ENCODE measurements around the gene PELI3. TPM values are rescaled to one million over a fixed set of nuclear protein-coding genes. Genes with fewer than 3 reads are reported as not detected.

The PELI3 gene
- total RNA-seq, 1 donor from 2014 or later = 11.6 TPM

GRCh38 chr11:66510271-66510989 is 43.7 kb downstream of the PELI3 start, which contains the start of gene BBS1:
TSS of gene BBS1 (plus strand) at chr11:66510635. CDS start at chr11:66510660, 25 bp downstream.
- Histone ChIP-seq H3K36me3 (ENCODE audit: control insufficient read depth, insufficient read depth, low read length) (peaks cover 7% of the 10 kb centered on the region), H3K27me3 (ENCODE audit: control insufficient read depth, insufficient read depth, low read length) (no peaks in the 10 kb centered on the region), H3K4me3 (ENCODE audit: low read depth, low read length) (peak within 1 kb of the TSS; percentile 70)
- FAIRE-seq = no peak
- DNase-seq (ENCODE audit: low read depth) = peak; percentile 50
- no peak for TF ChIP-seq CTCF (IDR thresholded peaks at IDR 0.05; ENCODE audit: insufficient read depth, low read length, severe bottlenecking)

GRCh38 chr11:66510990-66511339 is 44.3 kb downstream of the PELI3 start:
- FAIRE-seq (no peak), DNase-seq (ENCODE audit: low read depth) (no peak)
- peaks cover 9% of the 10 kb centered on the region for H3K36me3 ChIP-seq (ENCODE audit: control insufficient read depth, insufficient read depth, low read length)
- H3K27me3 ChIP-seq (ENCODE audit: control insufficient read depth, insufficient read depth, low read length) = no peaks in the 10 kb centered on the region
- peak overlapping the region; percentile 70 for H3K4me3 ChIP-seq (ENCODE audit: low read depth, low read length)
- no peak for TF ChIP-seq CTCF (IDR thresholded peaks at IDR 0.05; ENCODE audit: insufficient read depth, low read length, severe bottlenecking)

GRCh38 chr11:66523611-66524010 is 56.9 kb downstream of the PELI3 start:
- FAIRE-seq = no peak
- TF ChIP-seq CTCF (IDR thresholded peaks at IDR 0.05; ENCODE audit: insufficient read depth, low read length, severe bottlenecking) = no peak
- Histone ChIP-seq H3K4me3 (ENCODE audit: low read depth, low read length) (no peak overlapping the region), H3K27me3 (ENCODE audit: control insufficient read depth, insufficient read depth, low read length) (no peaks in the 10 kb centered on the region), H3K36me3 (ENCODE audit: control insufficient read depth, insufficient read depth, low read length) (peaks cover 18% of the 10 kb centered on the region)
- no peak for DNase-seq (ENCODE audit: low read depth)

GRCh38 chr11:66524304-66525040 is 57.8 kb downstream of the PELI3 start:
- FAIRE-seq (no peak), DNase-seq (ENCODE audit: low read depth) (no peak)
- H3K36me3 ChIP-seq (ENCODE audit: control insufficient read depth, insufficient read depth, low read length) = peaks cover 18% of the 10 kb centered on the region
- TF ChIP-seq CTCF (IDR thresholded peaks at IDR 0.05; ENCODE audit: insufficient read depth, low read length, severe bottlenecking) = no peak
- no peaks in the 10 kb centered on the region for H3K27me3 ChIP-seq (ENCODE audit: control insufficient read depth, insufficient read depth, low read length)
- no peak overlapping the region for H3K4me3 ChIP-seq (ENCODE audit: low read depth, low read length)

Other genes starting within 250 kb of the PELI3 start
- 25.8 and 32.5 TPM in 2 replicates for gene KLC2, start 209.2 kb upstream of the PELI3 start, total RNA-seq
- 54.5 and 68.0 TPM in 2 replicates for gene RAB1B, start 198.3 kb upstream of the PELI3 start, total RNA-seq
- gene CNIH2, start 188.7 kb upstream of the PELI3 start, total RNA-seq = not detected in 2 replicates
- gene YIF1A, start 177.8 kb upstream of the PELI3 start, total RNA-seq = 231 and 294 TPM in 2 replicates
- not detected in 2 replicates for gene TMEM151A, start 175.0 kb upstream of the PELI3 start, total RNA-seq
- gene CD248, start 149.9 kb upstream of the PELI3 start, total RNA-seq = under 0.01 TPM in 2 replicates
- gene RIN1, start 130.5 kb upstream of the PELI3 start, total RNA-seq = 19.0 and 19.7 TPM in 2 replicates
- gene BRMS1, start 121.8 kb upstream of the PELI3 start, total RNA-seq = 67.6 and 81.6 TPM in 2 replicates
- 7.7 and 10.8 TPM in 2 replicates for gene B4GAT1, start 119.3 kb upstream of the PELI3 start, total RNA-seq
- gene SLC29A2, start 95.1 kb upstream of the PELI3 start, total RNA-seq = 1.9 and 2.1 TPM in 2 replicates
- not detected in 2 replicates for gene NPAS4, start 45.9 kb upstream of the PELI3 start, total RNA-seq
- gene MRPL11, start 28.1 kb upstream of the PELI3 start, total RNA-seq = 38.5 and 43.7 TPM in 2 replicates
- 45.0 and 70.0 TPM in 2 replicates for gene DPP3, start 13.5 kb downstream of the PELI3 start, total RNA-seq
- 8.2 and 9.5 TPM in 2 replicates for gene BBS1, start 43.7 kb downstream of the PELI3 start, total RNA-seq
- gene ZDHHC24, start 79.1 kb downstream of the PELI3 start, total RNA-seq = 8.4 and 9.7 TPM in 2 replicates
- not detected in 2 replicates for gene ACTN3, start 80.0 kb downstream of the PELI3 start, total RNA-seq
- gene CTSF, start 101.7 kb downstream of the PELI3 start, total RNA-seq = 1.6 and 2.4 TPM in 2 replicates
- gene CCDC87, start 126.2 kb downstream of the PELI3 start, total RNA-seq = under 0.01 TPM in 2 replicates
- gene CCS, start 126.3 kb downstream of the PELI3 start, total RNA-seq = 29.3 and 30.3 TPM in 2 replicates
- gene RBM14, start 149.7 kb downstream of the PELI3 start, total RNA-seq = 7.4 and 10.9 TPM in 2 replicates
- gene RBM4, start 171.8 kb downstream of the PELI3 start, total RNA-seq = 173 and 246 TPM in 2 replicates
- gene RBM4B, start 211.0 kb downstream of the PELI3 start, total RNA-seq = 13.4 and 15.7 TPM in 2 replicates